SJCRH30 (cell line): ENCODE measurements around the gene LEO1. TPM values are rescaled to one million over a fixed set of nuclear protein-coding genes. Genes with fewer than 3 reads are reported as not detected.

Experiments
- DNase-seq, 2 experiments: peaks; one replicate each; pipeline ENCODE4 v3.0.0-alpha.2; 2015 to 2020
- H3K27ac ChIP-seq: fragments of 250-450 bp; sonication (Bioruptor Pico); 2 replicates; pipeline ENCODE4 v1.5.1; 2020; ENCODE audit warnings: mild to moderate bottlenecking, moderate library complexity
- H3K27me3 ChIP-seq: fragments of 250-450 bp; sonication (Bioruptor Pico); 2 replicates; pipeline ENCODE4 v1.5.1; 2020; ENCODE audit warnings: mild to moderate bottlenecking, moderate library complexity
- H3K36me3 ChIP-seq: fragments of 250-450 bp; sonication (Bioruptor Pico); 2 replicates; pipeline ENCODE4 v1.5.1; 2020; ENCODE audit warnings: mild to moderate bottlenecking, moderate library complexity
- H3K4me1 ChIP-seq: fragments of 250-450 bp; sonication (Bioruptor Pico); 2 replicates; pipeline ENCODE4 v1.5.1; 2020; ENCODE audit warnings: mild to moderate bottlenecking, moderate library complexity
- H3K4me3 ChIP-seq: fragments of 250-450 bp; sonication (Bioruptor Pico); 2 replicates; pipeline ENCODE4 v1.5.1; 2020; ENCODE audit warnings: mild to moderate bottlenecking, moderate library complexity
- H3K9me3 ChIP-seq: fragments of 250-450 bp; sonication (Bioruptor Pico); replicated peaks from 2 replicates; pipeline ENCODE4 v1.5.1; 2020; ENCODE audit warnings: mild to moderate bottlenecking, moderate library complexity
- total RNA-seq: library from RNA; depleted of rRNA; stranded (reverse); fragments of >200 nt; shearing (Covaris generic); gene quantifications from 2 replicates; pipeline ENCODE4 v1.2.3, GENCODE V29; 2014

Gene LEO1
- total RNA-seq, 1 experiment from 2014 or later, result 65.3 TPM

GRCh38 chr15:51971032-51971374 is 575 bp downstream of the LEO1 start:
- peaks cover 17% of the 10 kb centered on the region for H3K9me3 ChIP-seq
- H3K4me3 ChIP-seq, result peak overlapping the region; percentile 94
- H3K36me3 ChIP-seq, result peaks cover 14% of the 10 kb centered on the region
- DNase-seq, result no peak
- H3K27me3 ChIP-seq, result no peaks in the 10 kb centered on the region
- 0 out of 2 replicates have a peak, but pooled peaks cover 8% of the 10 kb centered on the region for H3K4me1 ChIP-seq
- H3K27ac ChIP-seq, result peak overlapping the region; percentile 99

- peaks cover 17% of the 10 kb centered on the region for H3K9me3 ChIP-seq
- H3K4me3 ChIP-seq, result peak overlapping the region; percentile 94
- DNase-seq, result no peak
- H3K36me3 ChIP-seq, result peaks cover 19% of the 10 kb centered on the region
- H3K27ac ChIP-seq, result no peak overlapping the region; the same call in 1 of the 2 replicates
- no peaks in the 10 kb centered on the region for H3K27me3 ChIP-seq
- peaks cover 8% of the 10 kb centered on the region; the same call in 1 of the 2 replicates for H3K4me1 ChIP-seq
These were observed 1.3 kb downstream of the LEO1 start for GRCh38 chr15:51970132-51970817.

GRCh38 chr15:51969728-51970127 is 1.9 kb downstream of the LEO1 start:
- no peak overlapping the region for H3K4me3 ChIP-seq
- H3K36me3 ChIP-seq, result peaks cover 24% of the 10 kb centered on the region
- H3K9me3 ChIP-seq, result peaks cover 17% of the 10 kb centered on the region
- no peak overlapping the region for H3K27ac ChIP-seq
- no peaks in the 10 kb centered on the region for H3K27me3 ChIP-seq
- peaks cover 8% of the 10 kb centered on the region; the same call in 1 of the 2 replicates for H3K4me1 ChIP-seq
- DNase-seq, result no peak

GRCh38 chr15:51967583-51967982 is 4.0 kb downstream of the LEO1 start:
- peaks cover 8% of the 10 kb centered on the region; the same call in 1 of the 2 replicates for H3K4me1 ChIP-seq
- peaks cover 13% of the 10 kb centered on the region for H3K9me3 ChIP-seq
- peak in 1 of 2 experiments; percentile 12 for DNase-seq
- no peaks in the 10 kb centered on the region for H3K27me3 ChIP-seq
- no peak overlapping the region for H3K27ac ChIP-seq
- H3K36me3 ChIP-seq, result peaks cover 30% of the 10 kb centered on the region
- no peak overlapping the region for H3K4me3 ChIP-seq

GRCh38 chr15:51966192-51966591 is 5.4 kb downstream of the LEO1 start:
- Histone ChIP-seq H3K9me3 (peaks cover 13% of the 10 kb centered on the region), H3K36me3 (peaks cover 42% of the 10 kb centered on the region), H3K27me3 (no peaks in the 10 kb centered on the region), H3K27ac (no peak overlapping the region), H3K4me3 (no peak overlapping the region), H3K4me1 (peaks cover 8% of the 10 kb centered on the region; the same call in 1 of the 2 replicates)
- DNase-seq, result no peak

DNA sequence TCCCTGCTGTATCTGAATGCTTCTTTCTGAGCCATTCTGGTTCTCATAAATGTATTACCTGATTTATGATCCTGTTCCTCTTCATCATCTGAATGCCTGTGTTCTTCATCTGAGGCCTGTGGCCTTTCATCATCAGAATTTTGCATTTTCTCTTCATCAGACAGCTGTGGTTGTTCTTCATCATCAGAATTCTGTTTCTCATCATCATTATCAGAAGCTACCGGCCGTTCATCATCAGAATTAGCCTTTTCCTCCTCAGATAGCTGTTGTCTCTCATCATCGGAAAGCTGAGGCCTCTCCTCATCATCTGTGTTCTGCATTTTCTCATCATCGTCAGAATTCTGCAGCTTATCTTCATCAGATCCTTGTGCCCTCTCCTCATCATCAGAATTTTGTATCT is 5.9 kb downstream of the LEO1 start:
- no peak overlapping the region for H3K27ac ChIP-seq
- peaks cover 8% of the 10 kb centered on the region; the same call in 1 of the 2 replicates for H3K4me1 ChIP-seq
- no peak overlapping the region for H3K4me3 ChIP-seq
- H3K9me3 ChIP-seq, result peaks cover 13% of the 10 kb centered on the region
- peaks cover 45% of the 10 kb centered on the region for H3K36me3 ChIP-seq
- no peaks in the 10 kb centered on the region for H3K27me3 ChIP-seq
- no peak for DNase-seq

DNA sequence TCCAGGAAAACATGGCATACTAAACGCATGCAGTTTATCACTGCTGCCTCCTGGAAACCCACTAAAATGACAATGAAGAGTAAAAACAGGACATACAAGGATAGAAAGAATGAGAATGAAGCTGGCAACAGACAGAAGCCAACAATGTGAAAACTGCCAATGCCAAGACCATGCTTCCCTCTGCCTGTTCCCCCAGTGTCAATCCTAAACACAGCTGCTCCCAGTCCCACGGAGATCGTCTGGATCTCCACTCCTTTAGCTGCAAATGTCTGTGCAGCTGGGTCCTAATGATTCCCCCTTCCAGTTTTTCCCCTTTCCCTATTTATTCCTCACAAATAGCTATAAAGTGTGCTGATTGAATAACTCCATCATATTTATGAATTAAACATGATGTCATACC is 16.1 kb downstream of the LEO1 start:
- Histone ChIP-seq H3K27ac (no peak overlapping the region), H3K4me3 (no peak overlapping the region), H3K36me3 (peaks cover 77% of the 10 kb centered on the region), H3K27me3 (no peaks in the 10 kb centered on the region), H3K4me1 (no peaks in the 10 kb centered on the region), H3K9me3 (no peaks in the 10 kb centered on the region)
- DNase-seq, result no peak

GRCh38 chr15:51952805-51953204 is 18.8 kb downstream of the LEO1 start:
- Histone ChIP-seq H3K4me3 (no peak overlapping the region), H3K27me3 (no peaks in the 10 kb centered on the region), H3K36me3 (peaks cover 81% of the 10 kb centered on the region), H3K9me3 (no peaks in the 10 kb centered on the region), H3K4me1 (no peaks in the 10 kb centered on the region), H3K27ac (no peak overlapping the region)
- no peak for DNase-seq

DNA sequence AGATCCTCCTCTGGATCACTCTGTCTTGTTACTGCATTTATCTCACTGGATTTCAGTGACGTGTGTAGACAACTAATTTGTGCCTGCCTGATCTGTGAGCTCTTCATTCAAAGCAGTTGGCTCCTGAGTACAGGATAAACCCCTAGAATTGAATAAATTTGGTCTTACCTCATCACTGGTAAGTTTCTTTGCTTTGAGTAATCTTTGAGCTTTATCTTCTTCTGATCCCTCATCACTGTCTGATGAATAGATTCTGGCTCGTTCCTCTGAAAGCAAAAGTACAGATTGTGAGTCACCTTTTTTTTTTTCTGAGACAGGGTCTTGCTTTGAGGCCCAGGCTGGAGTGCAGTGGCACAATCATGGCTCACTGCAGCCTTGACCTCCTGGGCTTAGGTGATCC is 24.5 kb downstream of the LEO1 start:
- no peaks in the 10 kb centered on the region for H3K4me1 ChIP-seq
- H3K9me3 ChIP-seq, result no peaks in the 10 kb centered on the region
- no peak for DNase-seq
- no peak overlapping the region for H3K4me3 ChIP-seq
- H3K36me3 ChIP-seq, result peaks cover 90% of the 10 kb centered on the region
- H3K27ac ChIP-seq, result no peak overlapping the region
- no peaks in the 10 kb centered on the region for H3K27me3 ChIP-seq

DNA sequence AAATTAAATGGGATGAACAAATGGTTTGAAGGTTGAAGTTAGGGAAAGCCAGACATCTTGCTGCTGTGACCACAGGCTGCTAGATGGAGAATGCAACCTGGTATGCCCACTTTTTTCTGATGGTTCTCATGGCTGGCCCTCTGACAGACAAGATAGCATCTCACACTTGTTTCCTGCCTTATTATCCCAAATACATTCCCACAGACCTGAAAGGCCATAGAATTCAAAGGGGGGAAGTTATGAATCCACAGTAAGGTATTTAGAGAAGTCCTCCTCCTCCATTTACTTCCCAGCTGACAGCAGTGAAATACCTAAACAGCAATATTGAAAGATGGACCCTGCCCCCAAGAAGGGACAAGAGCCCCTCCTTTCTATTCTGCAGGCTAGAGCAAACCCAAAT is 32.4 kb downstream of the LEO1 start:
- no peaks in the 10 kb centered on the region for H3K4me1 ChIP-seq
- no peak for DNase-seq
- no peak overlapping the region for H3K4me3 ChIP-seq
- H3K27ac ChIP-seq, result no peak overlapping the region
- H3K27me3 ChIP-seq, result no peaks in the 10 kb centered on the region
- peaks cover 62% of the 10 kb centered on the region for H3K36me3 ChIP-seq
- no peaks in the 10 kb centered on the region for H3K9me3 ChIP-seq

GRCh38 chr15:51938286-51938685 is 33.3 kb downstream of the LEO1 start:
- Histone ChIP-seq H3K4me1 (no peaks in the 10 kb centered on the region), H3K36me3 (peaks cover 57% of the 10 kb centered on the region), H3K27me3 (no peaks in the 10 kb centered on the region), H3K4me3 (no peak overlapping the region), H3K27ac (no peak overlapping the region), H3K9me3 (no peaks in the 10 kb centered on the region)
- no peak for DNase-seq

- no peaks in the 10 kb centered on the region for H3K9me3 ChIP-seq
- no peaks in the 10 kb centered on the region for H3K4me1 ChIP-seq
- H3K27ac ChIP-seq, result no peak overlapping the region
- peaks cover 40% of the 10 kb centered on the region for H3K36me3 ChIP-seq
- H3K4me3 ChIP-seq, result no peak overlapping the region
- no peak for DNase-seq
- no peaks in the 10 kb centered on the region for H3K27me3 ChIP-seq
These were observed 35.5 kb downstream of the LEO1 start for GRCh38 chr15:51936105-51936478.

DNA sequence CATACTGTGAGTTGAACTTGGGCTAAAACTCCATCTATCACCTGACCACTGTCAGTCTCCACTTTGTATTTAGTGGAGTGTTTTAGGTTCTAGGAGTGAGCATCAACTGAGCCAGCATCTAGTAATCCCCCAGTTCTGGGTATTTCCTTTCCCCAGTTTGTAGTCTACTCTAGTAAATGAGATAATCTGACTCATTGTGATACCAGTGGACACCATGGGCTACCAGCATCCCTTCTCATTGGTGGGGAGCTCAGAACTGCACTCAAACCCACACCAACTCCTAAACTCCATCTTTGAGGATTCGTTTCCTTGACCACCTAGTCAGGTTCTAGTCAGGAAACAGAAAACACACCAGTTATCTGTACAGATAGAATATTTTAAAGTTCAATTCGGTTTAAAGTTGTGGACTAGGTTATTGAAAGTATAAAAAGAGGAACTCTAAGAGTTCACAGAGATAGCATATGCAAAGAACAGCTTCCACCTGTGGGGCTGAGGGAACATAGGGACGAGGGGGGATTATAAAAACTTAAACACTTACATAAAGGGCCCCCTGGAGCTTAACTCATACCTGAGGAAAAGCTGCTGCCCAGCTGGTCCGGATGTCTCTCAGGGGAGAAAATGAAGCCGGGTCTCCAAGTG is 36.0 kb downstream of the LEO1 start:
- DNase-seq, result no peak
- no peaks in the 10 kb centered on the region for H3K9me3 ChIP-seq
- no peak overlapping the region for H3K27ac ChIP-seq
- H3K36me3 ChIP-seq, result peaks cover 36% of the 10 kb centered on the region
- H3K27me3 ChIP-seq, result no peaks in the 10 kb centered on the region
- no peaks in the 10 kb centered on the region for H3K4me1 ChIP-seq
- no peak overlapping the region for H3K4me3 ChIP-seq

- Histone ChIP-seq H3K27ac (no peak overlapping the region), H3K9me3 (no peaks in the 10 kb centered on the region), H3K4me3 (no peak overlapping the region), H3K27me3 (no peaks in the 10 kb centered on the region), H3K36me3 (peaks cover 16% of the 10 kb centered on the region), H3K4me1 (no peaks in the 10 kb centered on the region)
- no peak for DNase-seq
These were observed 39.4 kb downstream of the LEO1 start for GRCh38 chr15:51932161-51932560.

DNA sequence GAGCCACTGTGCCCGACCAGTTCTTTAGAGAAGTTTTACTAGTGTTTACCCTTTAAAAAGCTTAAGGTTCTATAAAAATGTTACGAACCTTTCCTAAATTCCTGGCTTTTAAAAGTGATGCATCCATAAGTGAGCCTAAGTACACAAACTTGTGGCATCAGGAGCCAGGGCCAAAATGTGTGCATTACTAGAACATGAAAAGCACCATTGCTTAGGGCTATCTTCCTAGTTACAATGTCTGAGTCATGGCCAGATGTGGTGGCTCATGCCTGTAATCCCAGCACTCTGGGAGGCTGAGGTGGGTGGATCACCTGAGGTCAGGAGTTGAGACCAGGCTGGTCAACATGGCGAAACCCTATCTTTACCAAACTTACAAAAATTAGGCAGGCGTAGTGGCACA is 39.9 kb downstream of the LEO1 start:
- Histone ChIP-seq H3K4me3 (no peak overlapping the region), H3K4me1 (no peaks in the 10 kb centered on the region), H3K9me3 (no peaks in the 10 kb centered on the region), H3K27me3 (no peaks in the 10 kb centered on the region), H3K36me3 (peaks cover 12% of the 10 kb centered on the region), H3K27ac (no peak overlapping the region)
- no peak for DNase-seq

DNA sequence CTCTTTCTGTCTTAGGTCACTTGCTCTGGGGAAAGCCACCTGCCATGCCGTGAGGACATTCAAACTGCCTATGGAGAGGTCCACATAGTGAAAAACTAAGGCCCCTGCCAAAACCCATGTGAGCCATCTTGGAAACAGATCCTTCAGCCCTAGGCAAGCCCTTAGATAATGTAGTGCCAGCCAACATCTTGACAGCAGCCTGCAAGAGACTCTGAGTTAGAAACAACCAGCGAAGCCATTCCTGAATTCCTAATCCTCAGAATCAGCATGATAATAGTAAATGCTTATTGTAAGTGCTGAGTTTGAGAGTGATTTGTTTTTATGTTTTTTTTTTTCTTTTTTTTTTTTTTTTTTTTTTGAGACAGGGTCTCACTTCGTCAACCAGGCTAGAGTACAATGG is 40.6 kb downstream of the LEO1 start:
- H3K9me3 ChIP-seq, result no peaks in the 10 kb centered on the region
- no peaks in the 10 kb centered on the region for H3K4me1 ChIP-seq
- no peak overlapping the region for H3K27ac ChIP-seq
- no peak for DNase-seq
- H3K36me3 ChIP-seq, result peaks cover 8% of the 10 kb centered on the region
- H3K27me3 ChIP-seq, result no peaks in the 10 kb centered on the region
- no peak overlapping the region for H3K4me3 ChIP-seq
